Measurements from ENCODE around the gene HECTD1.
"Not testable (repeated sequence)": the region's sequence is repeated elsewhere in the genome, so short reads cannot be mapped to it uniquely, and the experiment has no call there.

The HECTD1 gene

DNA sequence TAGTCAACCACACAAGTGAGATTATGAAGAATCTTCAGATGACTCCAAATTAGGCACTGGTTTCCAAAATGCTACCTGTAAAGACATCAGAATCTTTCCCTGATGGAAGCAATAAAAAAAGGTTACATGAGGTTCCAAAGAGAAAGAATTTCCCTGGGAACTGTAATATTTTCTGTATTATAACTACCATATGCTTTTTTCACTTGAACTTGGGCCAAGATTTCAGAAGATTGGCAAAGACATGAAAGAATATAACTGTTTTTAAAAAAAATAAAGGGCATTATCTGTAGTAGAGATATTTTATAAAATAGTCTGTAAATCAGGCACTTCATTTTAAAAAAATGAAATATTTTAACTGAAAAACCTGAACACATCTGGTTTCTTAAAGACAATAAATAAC, 12.9 kb downstream of the HECTD1 start:
- DNase-seq (ENCODE audit: low read depth): no peak

DNA sequence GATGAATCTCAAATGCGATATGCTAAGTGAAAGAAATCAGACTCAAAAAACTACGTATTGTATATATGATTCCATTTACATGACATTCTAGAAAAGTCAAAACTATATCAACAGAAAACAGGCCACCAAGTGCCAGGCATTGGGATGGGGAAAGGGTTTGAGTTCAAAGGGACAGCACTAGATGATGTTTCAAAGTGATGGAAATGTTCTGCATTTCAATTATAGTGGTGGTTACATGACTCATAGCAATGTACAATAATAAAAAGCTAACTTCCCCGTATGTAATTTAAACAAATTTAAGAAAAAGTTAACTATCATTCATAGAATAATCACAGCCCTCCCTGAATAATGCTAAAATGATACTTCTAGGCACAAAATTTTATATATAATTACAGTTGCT, 13.5 kb downstream of the HECTD1 start:
- no peak for DNase-seq (ENCODE audit: low read depth)

DNA sequence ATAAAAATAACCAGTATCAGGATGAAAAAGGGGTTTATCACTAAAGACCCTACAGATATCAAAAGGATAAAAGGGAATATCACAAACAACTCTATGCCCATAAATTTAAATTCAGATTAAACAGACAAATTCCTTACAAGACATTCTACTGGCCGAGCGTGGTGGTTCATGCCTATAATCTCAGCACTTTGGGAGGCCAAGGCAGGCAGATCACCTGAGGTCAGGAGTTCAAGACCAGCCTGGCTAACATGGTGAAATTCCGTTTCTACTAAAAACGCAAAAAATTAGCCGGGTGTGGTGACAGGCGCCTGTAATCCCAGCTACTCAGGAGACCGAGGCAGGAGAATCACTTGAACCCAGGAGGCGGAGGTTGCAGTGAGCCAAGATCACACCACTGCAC, 15.0 kb downstream of the HECTD1 start:
- DNase-seq (ENCODE audit: low read depth): not testable (repeated sequence)

DNA sequence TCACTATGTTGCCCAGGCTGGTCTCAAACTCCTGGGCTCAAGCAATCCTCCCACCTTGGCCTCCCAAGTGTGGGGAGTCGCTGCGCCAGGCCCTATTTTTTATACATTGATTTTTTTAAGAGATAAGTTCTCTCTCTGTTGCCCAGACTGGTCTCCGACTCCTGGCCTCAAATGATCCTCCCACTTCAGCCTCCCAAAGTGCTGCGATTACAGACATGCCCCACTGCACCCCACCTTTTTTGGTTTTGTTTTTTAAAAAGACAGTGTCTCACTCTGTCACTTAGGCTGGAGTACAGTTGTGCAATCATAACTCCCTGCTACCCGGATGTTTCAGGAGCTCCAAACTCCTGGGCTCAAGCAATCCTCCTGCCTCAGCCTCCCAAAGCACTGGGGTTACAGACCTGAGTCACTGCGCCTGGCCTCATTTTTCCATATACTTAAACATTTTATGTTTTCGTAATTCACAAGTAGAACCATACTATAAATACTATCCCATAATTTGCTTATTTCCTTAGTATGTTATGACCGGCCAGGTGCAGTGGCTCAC, 16.8 kb downstream of the HECTD1 start:
- DNase-seq (ENCODE audit: low read depth): no peak

DNA sequence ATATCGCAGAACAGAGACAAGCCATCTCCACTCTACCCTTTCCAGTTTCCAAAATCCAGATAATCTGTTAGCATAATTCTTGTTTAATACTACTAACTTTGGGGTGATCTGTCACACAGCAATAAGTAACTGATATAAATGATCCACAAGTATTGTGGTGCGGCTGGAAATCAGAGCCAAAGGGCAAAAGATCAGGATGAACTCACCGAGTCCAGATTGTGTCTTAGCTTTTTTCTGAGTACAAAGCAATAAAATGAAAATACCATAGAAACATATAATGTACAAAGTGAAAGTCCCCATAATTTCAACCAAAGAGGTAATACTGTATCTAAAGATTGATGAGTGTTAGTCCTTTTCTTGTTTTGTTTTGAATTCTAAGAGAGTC, 17.4 kb downstream of the HECTD1 start:
- no peak for DNase-seq (ENCODE audit: low read depth)

DNA sequence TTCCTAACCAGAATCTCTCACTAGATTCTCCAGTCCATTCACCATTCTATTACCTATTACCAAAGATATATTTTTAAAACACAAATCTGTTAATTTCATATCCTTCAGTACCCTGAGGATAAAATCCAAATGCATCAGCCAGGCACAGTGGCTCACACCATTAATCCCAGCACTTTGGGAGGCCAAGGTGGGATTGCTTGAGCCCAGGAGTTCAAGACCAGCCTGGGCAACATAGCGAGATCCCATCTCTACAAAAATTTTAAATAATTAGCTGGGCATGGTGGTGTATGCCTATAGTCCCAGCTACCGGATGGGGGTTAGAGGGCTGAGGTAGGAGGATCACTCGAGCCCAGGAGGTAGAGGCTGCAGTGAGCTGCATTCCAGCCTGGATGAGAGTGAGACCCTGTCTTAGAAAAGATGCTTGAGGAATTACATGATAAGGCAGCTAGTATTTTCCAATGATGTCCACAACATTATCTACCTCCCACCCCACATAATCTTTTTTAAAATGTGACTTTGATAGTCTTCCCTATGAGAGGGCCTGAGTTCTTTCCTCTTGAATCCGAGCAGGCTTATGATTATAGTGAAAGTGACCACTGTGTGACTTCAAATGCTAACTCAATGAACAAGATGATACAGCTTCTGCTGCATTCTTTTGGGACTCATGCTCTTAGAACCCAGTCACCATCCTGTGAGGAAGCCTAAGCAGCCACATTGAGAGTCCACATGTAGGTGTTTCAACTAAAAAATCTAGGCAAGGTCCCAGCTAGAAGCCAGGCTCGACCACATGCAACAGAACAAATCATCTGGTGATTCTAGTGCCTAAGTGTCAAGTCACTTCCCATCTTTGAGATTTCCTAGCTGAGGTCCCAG, 18.0 kb downstream of the HECTD1 start:
- no peak for DNase-seq (ENCODE audit: low read depth)

DNA sequence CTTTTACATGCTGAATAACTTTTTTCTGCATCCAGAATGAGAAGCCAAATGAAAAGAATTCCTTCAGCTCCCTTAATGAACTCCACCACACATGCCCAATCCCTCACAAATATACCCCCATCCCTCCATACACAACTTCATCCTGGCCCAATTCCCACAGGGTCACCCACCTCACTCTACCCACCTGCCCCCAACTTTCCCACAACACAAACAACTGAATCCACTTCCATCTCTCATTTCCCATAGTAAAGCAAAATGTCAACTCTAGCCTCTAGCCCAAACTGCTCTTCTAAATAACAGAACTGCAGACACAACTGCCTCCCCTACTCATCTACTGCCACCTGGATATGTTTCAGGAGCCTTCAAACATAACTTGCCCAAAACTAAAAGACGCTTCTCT, 18.8 kb downstream of the HECTD1 start:
- no peak for DNase-seq (ENCODE audit: low read depth)

DNA sequence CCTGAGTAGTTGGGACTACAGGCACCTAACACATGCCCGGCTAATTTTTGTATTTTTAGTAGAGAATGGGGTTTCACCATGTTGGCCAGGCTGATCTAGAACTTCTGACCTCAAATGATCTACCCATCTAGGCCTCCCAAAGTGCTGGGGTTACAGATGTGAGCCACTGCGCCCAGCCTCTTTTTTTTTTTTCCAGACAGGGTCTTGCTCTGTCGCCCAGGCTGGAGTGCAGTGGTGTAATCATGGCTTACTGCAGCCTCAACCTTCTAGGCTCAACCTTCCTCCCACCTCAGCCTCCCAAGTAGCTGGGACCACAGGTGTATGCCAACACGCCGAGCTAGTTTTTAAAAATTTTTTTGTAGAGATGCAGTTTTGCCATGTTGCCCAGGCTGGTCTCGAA, 25.6 kb downstream of the HECTD1 start:
- DNase-seq (ENCODE audit: low read depth): not testable (repeated sequence)

DNA sequence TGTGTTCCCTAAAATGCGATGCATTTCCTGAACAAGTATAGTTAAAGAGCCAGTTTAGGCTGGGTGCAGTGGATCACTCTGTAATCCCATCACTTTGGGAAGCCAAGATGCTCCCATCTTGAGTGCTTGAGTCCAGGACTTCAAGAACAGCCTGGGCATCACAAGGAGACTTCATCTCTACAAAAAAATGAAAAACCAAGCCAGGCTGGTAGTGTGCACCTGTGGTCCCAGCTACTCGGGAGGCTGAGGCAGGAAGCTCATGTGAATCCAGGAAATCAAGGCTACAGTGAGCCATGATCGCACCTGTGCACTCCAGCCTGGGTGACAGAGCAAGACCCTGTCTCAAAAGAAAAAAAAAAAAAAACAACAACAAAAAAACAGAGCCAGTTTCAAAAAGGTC, 26.3 kb downstream of the HECTD1 start:
- no peak for DNase-seq (ENCODE audit: low read depth)

DNA sequence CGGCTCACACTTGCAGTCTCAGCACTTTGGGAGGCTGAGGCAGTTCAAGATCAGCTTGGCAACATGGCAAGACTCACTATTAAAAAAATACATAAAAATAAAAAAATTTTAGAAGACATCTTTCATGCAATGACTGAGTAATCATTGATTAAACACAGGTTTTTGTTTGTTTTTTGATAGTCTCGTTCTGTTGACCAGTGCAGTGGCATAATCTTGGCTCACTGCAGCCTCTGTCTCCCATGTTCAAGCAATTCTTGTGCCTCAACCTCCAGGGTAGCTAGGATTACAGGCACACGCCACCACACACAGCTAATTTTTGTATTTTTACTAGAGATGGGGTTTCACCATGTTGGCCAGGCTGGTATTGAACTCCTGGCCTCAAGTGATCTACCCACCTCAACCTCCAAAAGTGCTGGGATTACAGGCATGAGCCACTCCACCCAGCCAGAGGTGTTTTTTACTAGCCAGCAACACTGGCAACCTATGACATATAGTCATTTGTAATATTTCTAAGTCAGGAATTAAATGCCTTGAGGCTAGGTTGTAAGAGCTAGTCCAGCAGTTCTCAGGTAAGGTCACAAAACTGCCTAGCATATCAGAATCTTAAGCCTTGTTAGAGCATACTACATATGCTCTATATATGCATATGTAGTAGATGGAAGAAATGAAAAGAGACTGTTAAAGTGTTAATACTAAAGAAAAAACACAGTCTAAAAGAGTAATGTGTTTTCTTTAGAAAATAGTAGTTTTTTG, 27.1 kb downstream of the HECTD1 start:
- DNase-seq (ENCODE audit: low read depth): no peak

DNA sequence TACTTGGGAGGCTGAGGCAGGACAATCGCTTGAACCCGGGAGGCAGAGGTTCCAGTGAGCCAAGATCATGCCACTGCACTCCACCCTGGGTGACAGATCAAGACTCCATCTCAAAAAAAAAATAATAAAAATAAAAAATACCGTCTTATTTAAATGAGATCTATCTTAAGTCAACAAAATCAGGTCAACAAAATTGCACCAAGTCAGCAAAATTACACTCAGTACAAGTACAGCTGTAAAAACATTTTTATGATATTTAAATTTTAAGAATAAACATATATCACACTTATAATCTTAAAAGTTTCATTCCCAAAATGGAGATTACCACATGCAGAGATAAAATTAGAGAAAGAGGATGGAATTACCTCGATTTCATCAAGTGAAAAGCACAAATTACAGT, 33.2 kb downstream of the HECTD1 start:
- no peak for DNase-seq (ENCODE audit: low read depth)

DNA sequence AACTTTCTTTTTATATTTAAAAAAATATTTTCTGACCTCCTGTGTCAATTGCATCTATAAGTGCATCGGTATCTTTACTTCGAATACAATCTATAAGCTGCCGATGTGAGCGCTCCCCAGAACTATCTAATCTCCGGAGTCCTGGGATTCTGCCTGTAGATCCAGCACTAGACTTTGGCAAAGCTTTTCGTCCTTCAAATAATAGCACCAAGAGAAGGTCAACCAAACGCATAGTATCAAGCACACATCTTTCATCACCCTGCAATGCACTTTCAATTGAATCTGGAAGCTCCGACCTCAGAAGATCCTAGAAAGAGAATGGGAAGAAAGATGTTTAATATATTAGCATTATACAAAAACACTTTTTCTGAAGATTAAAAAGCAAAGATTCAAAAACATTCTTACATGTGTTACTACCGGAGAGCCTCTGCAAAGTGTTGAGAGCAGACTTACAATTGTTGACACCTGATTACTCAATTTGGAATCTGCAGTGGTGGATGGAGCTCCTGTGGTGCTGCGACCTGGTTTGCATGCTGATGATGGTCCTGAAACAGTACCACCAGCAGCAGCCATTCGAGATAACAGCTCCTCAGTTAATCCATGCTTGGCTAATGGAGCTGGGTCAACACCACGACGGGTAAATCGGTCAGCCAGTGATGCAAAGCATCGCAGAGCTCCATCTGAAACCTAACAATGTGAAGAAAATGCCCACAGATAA, 34.3 kb downstream of the HECTD1 start:
- DNase-seq (ENCODE audit: low read depth): no peak

DNA sequence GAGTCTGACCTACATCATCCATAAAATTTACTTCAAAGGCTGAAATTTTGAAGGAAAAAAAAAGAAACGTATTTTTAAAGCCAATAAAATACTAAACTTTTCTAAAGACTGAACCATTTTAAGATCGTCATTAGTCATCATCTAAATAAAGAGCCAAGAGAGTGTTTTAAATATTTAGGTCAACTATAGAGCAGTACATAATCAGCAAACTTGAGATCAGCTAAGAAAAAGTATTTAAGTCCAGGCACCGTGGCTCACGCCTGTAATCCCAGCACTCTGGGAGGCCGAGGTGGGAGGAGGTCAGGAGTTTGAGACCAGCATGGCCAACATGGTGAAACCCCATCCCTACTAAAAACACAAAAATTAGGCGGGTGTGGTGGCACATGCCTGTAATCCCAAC, 35.5 kb downstream of the HECTD1 start:
- no peak for DNase-seq (ENCODE audit: low read depth)

DNA sequence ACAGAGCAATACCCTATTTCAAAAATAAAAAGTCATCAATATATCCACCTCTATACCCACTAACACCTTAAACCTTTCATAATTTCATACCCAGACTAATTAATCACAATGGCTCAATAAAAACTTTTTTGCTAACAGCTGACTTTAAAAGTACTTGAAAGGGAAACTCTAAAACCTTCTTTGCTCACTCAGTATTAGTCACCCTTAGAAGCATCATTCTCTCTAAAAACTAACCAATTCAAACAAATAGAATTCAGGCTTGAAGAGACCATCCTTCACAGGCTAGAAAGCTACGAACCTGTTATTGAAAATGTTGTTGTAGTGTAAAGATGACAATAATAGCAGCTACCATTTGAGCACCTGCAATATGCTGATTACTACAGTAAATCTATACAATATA, 37.2 kb downstream of the HECTD1 start:
- DNase-seq (ENCODE audit: low read depth): no peak

DNA sequence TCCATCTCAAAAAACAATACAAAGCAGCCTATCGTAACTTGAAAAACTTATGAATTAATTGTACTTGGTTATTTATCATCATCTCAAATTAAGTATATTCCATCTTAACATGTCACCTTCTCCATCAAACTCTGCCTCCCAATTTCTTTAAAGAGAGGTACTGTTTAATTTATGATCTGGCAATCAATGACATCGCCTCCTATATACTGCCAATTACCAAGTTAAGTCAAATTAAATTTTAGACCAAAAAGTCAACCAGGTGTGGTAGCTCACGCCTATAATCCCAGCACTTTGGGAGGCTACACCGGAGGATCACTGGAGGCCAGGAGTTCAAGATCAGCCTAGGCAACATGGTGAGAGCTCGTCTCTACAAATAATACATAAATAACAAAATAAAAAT, 37.7 kb downstream of the HECTD1 start:
- no peak for DNase-seq (ENCODE audit: low read depth)

DNA sequence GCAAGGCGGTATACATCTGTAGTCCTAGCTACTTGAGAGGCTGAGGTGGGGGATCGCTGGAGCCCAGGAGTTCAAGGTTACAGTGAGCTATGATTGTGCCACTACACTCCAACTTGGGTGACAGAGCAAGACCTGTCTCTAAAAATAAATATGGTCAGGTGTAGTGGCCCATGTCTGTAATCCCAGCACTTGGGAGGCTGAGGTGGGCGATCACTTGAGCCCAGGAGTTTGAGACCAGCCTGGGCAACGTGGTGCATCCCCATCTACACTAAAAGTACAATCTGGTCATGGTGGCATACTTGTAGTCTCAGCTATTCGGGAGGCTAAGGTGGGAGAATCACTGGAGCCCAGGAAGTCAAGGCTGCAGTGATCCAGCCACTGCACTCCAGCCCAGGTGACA, 40.6 kb downstream of the HECTD1 start:
- no peak for DNase-seq (ENCODE audit: low read depth)

DNA sequence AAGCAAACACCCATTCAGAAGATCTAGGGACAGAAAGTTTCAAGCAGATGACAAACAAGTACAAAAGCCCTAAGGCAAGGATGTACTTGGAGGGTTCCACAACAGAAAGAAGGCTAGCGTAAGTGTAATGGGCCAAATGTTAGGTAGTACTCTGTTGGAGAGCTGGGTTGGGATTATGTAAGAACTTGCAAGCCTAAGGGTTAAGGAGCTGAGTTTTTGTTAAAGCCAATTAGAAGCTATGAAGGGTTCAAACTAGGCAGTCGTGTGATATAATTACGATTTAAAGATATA, 41.4 kb downstream of the HECTD1 start:
- no peak for DNase-seq (ENCODE audit: low read depth)

DNA sequence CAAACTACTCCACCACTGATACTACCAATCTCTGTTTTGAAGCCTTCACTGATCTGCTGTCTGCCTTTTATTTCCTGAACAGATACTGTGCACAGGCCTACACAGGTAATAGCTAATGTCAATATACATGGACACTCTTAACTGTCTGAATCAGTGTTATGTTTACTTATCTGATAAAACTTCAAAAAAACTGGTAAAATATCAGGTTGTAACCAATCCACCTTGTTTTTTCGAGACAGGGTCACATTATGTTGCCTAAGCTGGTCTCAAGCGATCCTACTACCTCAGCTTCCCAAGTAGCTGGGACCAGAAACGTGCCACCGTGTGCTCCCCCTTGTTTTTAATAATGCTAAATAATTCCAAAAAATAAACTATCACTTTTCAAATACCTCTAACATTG, 43.5 kb downstream of the HECTD1 start:
- DNase-seq (ENCODE audit: low read depth): no peak

DNA sequence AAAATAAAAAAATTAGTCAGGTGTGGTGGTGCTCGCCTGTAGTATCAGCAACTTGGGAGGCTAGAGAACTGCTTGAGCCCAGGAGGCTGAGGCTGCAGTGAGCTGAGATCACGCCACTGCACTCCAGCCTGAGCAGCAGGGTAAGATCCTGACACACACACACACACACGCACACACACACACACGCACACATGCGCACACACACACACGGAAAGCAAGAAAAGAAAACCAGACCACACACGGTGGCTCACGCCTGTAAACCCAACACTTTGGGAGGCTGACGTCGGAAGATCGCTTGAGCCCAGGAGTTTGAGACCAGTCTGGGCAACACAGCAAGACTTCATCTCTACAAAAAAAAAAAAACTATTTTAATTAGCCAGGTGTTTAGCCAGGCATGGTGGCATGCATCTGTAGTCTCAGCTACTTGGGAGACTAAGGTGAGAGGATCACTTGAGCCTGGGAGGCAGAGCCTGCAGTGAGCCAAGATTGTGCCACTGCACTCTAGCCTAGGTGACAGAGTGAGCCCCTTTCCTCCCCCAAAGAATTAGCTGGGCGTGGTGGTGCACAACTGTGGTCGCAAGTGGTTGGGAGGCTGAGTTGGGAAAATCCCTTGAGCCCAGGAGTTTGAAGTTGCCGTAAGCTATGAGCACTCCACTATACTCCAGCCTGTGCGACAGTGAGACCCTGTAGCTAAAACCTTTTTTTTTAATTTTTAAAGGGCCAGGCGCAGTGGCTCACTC, 44.5 kb downstream of the HECTD1 start:
- no peak for DNase-seq (ENCODE audit: low read depth)

DNA sequence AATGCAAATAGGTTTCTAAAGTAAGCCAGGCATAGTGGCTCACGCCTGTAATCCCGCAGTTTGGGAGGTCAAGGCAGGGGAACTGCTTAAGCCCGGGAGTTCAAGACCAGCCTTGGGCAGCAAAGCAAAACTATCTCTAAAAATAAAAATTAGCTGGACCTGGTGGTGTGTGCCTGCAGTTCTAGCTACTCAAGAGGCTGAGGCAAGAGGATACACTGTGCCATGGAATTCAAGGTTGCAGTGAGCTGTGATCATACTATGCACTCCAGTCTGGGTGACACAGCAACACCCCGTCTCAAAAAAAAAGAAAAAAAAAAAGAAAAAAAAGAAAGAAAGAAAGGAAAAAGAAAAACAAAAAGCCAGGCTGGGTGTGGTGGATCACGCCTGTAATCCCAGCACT, 46.3 kb downstream of the HECTD1 start:
- no peak for DNase-seq (ENCODE audit: low read depth)

DNA sequence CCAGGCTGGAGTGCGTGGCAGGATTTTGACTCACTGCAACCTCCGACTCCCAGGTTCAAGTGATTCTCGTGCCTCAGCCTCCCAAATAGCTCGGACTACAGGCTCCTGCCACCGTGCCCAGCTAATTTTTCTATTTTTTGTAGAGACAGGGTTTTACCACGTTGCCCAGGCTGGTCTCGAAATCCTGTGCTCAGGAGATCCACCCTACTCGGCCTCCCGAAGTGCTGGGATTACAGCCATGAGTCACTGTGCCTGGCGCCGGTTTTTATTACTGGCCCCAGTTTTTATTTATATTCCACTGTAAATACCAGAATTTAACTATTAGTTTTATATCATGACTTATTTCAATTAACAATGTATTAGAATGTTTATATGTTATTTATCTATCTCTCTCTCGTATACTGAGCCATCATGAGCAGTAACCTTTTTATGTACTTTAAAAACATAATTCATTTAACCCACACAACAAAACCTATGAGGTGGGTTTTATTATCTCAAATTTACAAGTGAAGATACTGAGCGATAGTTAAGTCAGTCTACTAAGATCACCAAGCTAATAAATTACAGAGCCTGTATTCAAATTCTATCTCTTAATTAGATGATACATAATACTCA, 47.8 kb downstream of the HECTD1 start:
- DNase-seq (ENCODE audit: low read depth): no peak

DNA sequence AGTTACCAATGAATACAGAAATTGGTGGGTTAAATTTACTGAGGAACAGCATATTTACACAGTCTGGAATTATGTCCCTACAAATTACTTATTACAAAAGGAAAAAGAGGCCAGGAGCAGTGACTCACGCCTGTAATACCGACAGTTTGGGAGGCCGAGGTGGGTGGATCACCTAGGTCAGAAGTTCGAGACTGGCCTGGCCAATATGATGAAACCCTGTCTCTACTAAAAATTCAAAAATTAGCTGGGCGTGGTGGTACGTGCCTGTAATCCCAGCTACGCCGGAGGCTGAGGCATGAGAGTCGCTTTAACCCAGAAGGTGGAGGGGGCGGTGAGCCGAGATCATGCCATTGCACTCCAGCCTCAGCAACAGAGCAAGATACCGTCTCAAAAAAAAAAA, 52.6 kb downstream of the HECTD1 start:
- DNase-seq (ENCODE audit: low read depth): no peak

Measured in stimulated activated CD8-positive, alpha-beta memory T cell treated with anti-CD3 and anti-CD28 coated beads, Interleukin-12 subunit alpha, Interleukin-12 subunit beta, amount 100 ng/mL, for 1 hour (primary cell).